A673 (cell line): ENCODE data around the gene CDHR3. TPM values are rescaled to one million over a fixed set of nuclear protein-coding genes. Genes with fewer than 3 reads are reported as not detected.

ENCODE experiments used
- BruUV-seq: library from RNA; stranded (reverse); fragments of 400-500 nt; replicated peaks from 2 replicates; lab custom pipeline; 2021; lab: Mats Ljungman, UMichigan
- CTCF ChIA-PET: fragments of 300-600 bp; sonication (Branson Sonifier 250); formaldehyde crosslinking; loops from one replicate; lab custom pipeline; 2022; ENCODE audit warnings: antibody characterized with exemption; lab: Charles Lee
- POLR2A ChIA-PET: fragments of 300-600 bp; sonication (Branson Sonifier 250); formaldehyde crosslinking; loops from one replicate; lab custom pipeline; 2022; ENCODE audit warnings: antibody characterized with exemption; ENCODE audit not compliant: low non-redundant PET; lab: Charles Lee
- DNase-seq: peaks from one replicate; pipeline ENCODE4 v3.0.0-alpha.2; 2015; ENCODE audit warnings: low spot score
- H3K27ac ChIP-seq: fragments of 200-600 bp; sonication (generic); 2 replicates; pipeline ENCODE4 v1.5.1; 2016; ENCODE audit warnings: mixed run types, low read depth, mild to moderate bottlenecking, mixed read lengths, antibody characterized with exemption, low read length; ENCODE audit not compliant: poor library complexity, severe bottlenecking
- H3K27me3 ChIP-seq: fragments of 200-600 bp; sonication (generic); replicated peaks from 2 replicates; pipeline ENCODE4 v1.6.1; 2017; ENCODE audit warnings: mixed run types, low read depth, mild to moderate bottlenecking, mixed read lengths, antibody characterized with exemption, low read length; ENCODE audit not compliant: insufficient read depth, poor library complexity
- H3K36me3 ChIP-seq: fragments of 200-600 bp; sonication (generic); 2 replicates; pipeline ENCODE4 v1.6.1; 2016; ENCODE audit warnings: mixed run types, mild to moderate bottlenecking, mixed read lengths, antibody characterized with exemption, low read length; ENCODE audit not compliant: insufficient read depth, poor library complexity, severe bottlenecking
- H3K4me1 ChIP-seq: fragments of 200-600 bp; sonication (generic); 2 replicates; pipeline ENCODE4 v1.6.1; 2017; ENCODE audit warnings: mixed run types, mild to moderate bottlenecking, mixed read lengths, antibody characterized with exemption, low read length; ENCODE audit not compliant: insufficient read depth, poor library complexity, severe bottlenecking
- H3K4me3 ChIP-seq: fragments of 200-600 bp; sonication (generic); 2 replicates; pipeline ENCODE4 v1.5.1; 2016; ENCODE audit warnings: low read depth, mixed run types, mild to moderate bottlenecking, mixed read lengths, low read length; ENCODE audit not compliant: poor library complexity, severe bottlenecking
- H3K9me3 ChIP-seq: fragments of 200-600 bp; sonication (generic); 2 replicates; pipeline ENCODE4 v1.6.1; 2016; ENCODE audit warnings: mixed run types, low read depth, mild to moderate bottlenecking, mixed read lengths, antibody characterized with exemption, low read length; ENCODE audit not compliant: poor library complexity, severe bottlenecking
- CTCF ChIP-seq: fragments of 300-800, 200-600 bp; sonication (generic); conservative IDR thresholded peaks from 2 replicates; pipeline ENCODE4 v1.5.1; 2017; ENCODE audit warnings: low read depth, mild to moderate bottlenecking, antibody characterized with exemption, low read length, moderate library complexity, mixed read lengths
- EZH2 ChIP-seq: fragments of 200-600 bp; sonication (generic); IDR thresholded peaks from 2 replicates; pipeline ENCODE4 v1.6.1; 2017; ENCODE audit warnings: borderline replicate concordance, low read depth, mild to moderate bottlenecking, mixed read lengths, antibody characterized with exemption, low read length; ENCODE audit not compliant: poor library complexity, severe bottlenecking
- intact Hi-C: fragments of 100-400 bp; cut with micrococcal nuclease; formaldehyde crosslinking; loops from one replicate; pipeline ENCODE4 v1.10.0; 2022; ENCODE audit not compliant: unreplicated experiment
- total RNA-seq: library from RNA; stranded (reverse); gene quantifications from 2 replicates; pipeline ENCODE4 v1.2.3, GENCODE V29; 2021

The CDHR3 gene
- total RNA-seq, 1 experiment from 2014 or later = 13.9 TPM

DNA sequence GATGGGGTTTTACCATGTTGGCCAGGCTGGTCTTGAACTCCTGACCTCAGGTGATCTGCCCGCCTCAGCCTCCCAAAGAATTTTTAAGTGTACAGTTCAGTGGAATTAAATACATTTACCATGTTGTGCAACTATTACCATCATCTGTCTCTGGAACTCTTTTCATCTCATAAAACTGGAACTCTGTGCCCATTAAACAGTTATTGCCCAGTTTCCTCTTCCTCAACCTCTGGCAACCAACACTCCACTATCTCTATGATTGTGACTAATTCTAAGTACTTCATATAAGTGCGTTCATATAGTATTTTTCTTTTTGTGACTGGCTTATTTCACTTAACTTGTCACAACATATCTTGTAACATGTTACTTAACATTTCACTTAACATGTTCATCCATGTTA lies 45.4 kb upstream of the CDHR3 start:
- no peaks in the 10 kb centered on the region for H3K9me3 ChIP-seq
- POLR2A ChIA-PET = no interaction called here
- TF ChIP-seq EZH2 (no peak), CTCF (no peak)
- CTCF ChIA-PET = no interaction called here
- no TSS peak for BruUV-seq
- H3K27ac ChIP-seq = no peak overlapping the region
- no peaks in the 10 kb centered on the region for H3K4me1 ChIP-seq
- intact Hi-C loops = no loop called here
- no peak for DNase-seq
- H3K36me3 ChIP-seq = no peaks in the 10 kb centered on the region
- no peaks in the 10 kb centered on the region for H3K27me3 ChIP-seq
- no peak overlapping the region for H3K4me3 ChIP-seq

DNA sequence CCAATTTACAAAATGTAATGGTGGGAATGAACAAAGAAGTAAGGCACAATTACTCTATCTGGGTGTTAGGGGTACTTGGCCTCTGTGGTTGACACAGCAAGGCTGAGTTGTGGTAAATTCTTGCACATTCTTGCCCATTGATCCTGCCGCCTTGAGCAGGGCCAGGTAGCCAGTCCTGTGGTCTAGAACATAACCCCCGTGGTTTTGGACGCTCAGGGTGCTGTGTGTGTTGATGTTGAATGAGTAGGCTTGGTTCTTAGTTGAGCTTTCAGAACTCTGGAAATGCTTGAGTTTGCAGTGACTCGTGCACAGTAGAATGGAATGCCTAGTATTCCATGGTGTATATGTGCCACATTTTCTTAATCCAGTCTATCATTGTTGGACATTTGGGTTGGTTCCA lies 42.3 kb upstream of the CDHR3 start:
- H3K36me3 ChIP-seq = no peaks in the 10 kb centered on the region
- intact Hi-C loops = no loop called here
- ChIA-PET CTCF (no interaction called here), POLR2A (no interaction called here)
- H3K4me3 ChIP-seq = no peak overlapping the region
- no TSS peak for BruUV-seq
- no peaks in the 10 kb centered on the region for H3K4me1 ChIP-seq
- TF ChIP-seq CTCF = no peak
- no peak for TF ChIP-seq EZH2
- peaks cover 11% of the 10 kb centered on the region for H3K9me3 ChIP-seq
- H3K27me3 ChIP-seq = no peaks in the 10 kb centered on the region
- H3K27ac ChIP-seq = no peak overlapping the region
- DNase-seq = no peak

GRCh38 chr7:105924945-105925344 lies 38.1 kb upstream of the CDHR3 start:
- POLR2A ChIA-PET = no interaction called here
- H3K36me3 ChIP-seq = peaks cover 4% of the 10 kb centered on the region
- H3K27ac ChIP-seq = no peak overlapping the region
- no peaks in the 10 kb centered on the region for H3K4me1 ChIP-seq
- TF ChIP-seq EZH2 = no peak
- no peak for DNase-seq
- CTCF ChIA-PET = no interaction called here
- H3K4me3 ChIP-seq = no peak overlapping the region
- intact Hi-C loops = no loop called here
- H3K27me3 ChIP-seq = no peaks in the 10 kb centered on the region
- H3K9me3 ChIP-seq = peaks cover 11% of the 10 kb centered on the region
- no TSS peak for BruUV-seq

- POLR2A ChIA-PET = no interaction called here
- Histone ChIP-seq H3K4me1 (peaks cover 9% of the 10 kb centered on the region), H3K9me3 (peaks cover 11% of the 10 kb centered on the region), H3K27me3 (no peaks in the 10 kb centered on the region), H3K4me3 (no peak overlapping the region), H3K36me3 (peaks cover 4% of the 10 kb centered on the region), H3K27ac (no peak overlapping the region)
- BruUV-seq = no TSS peak
- CTCF ChIA-PET = no interaction called here
- TF ChIP-seq EZH2 = no peak
- TF ChIP-seq CTCF = no peak
- intact Hi-C loops = no loop called here
- no peak for DNase-seq
Observed at GRCh38 chr7:105926131-105926530, 36.9 kb upstream of the CDHR3 start.
